K562 (cell line): ENCODE results near the gene ODAD4. TPM values are rescaled to one million over a fixed set of nuclear protein-coding genes. Genes with fewer than 3 reads are reported as not detected.

Source experiments
- ATAC-seq: fragments of 200-7000 bp; cut with Tn5 transposase; 3 replicates; pipeline ENCODE4 v1.9.1; 2020; ENCODE audit warnings: moderate library complexity
- BruUV-seq: library from RNA; stranded (reverse); fragments of 400-500 nt; replicated peaks from 2 replicates; lab custom pipeline; 2021; lab: Mats Ljungman, UMichigan
- CTCF ChIA-PET: fragments of 300-600 bp; formaldehyde crosslinking; extraction: SDS; loops from one replicate; lab custom pipeline; 2021; ENCODE audit warnings: low intra/inter-chr PET ratio; lab: Yijun Ruan, JAX
- POLR2A ChIA-PET: fragments of 300-600, 350-650 bp; sonication (Branson Sonifier 250); formaldehyde crosslinking; extraction: SDS; loops from one replicate; lab custom pipeline; 2021; ENCODE audit warnings: antibody characterized with exemption, inconsistent platforms; lab: Yijun Ruan, JAX
- DNase-seq, 4 experiments: peaks; one replicate each; pipeline versions ENCODE4 v3.0.0 to v3.0.0-alpha.2; 2011 to 2018; ENCODE audit warnings: low spot score in 3 of 4, mixed read lengths in 3 of 4; ENCODE audit errors: extremely low read depth in 1 of 4
- FAIRE-seq: peaks from 2 replicates; lab custom pipeline; 2011; peaks lifted over from hg19 to GRCh38; lab: Jason Lieb, UNC
- H2AFZ ChIP-seq: 2 replicates; pipeline ENCODE4 v1.6.0; 2011; ENCODE audit warnings: low read depth, low read length, control low read depth, inconsistent platforms
- H3K27ac ChIP-seq: fragments of 200-600 bp; 3 replicates; pipeline ENCODE4 v1.8.0; 2011; ENCODE audit warnings: low read depth, mild to moderate bottlenecking, control low read depth, inconsistent platforms, low read length, moderate library complexity, mixed read lengths; ENCODE audit errors: extremely low read depth
- H3K27me3 ChIP-seq, 2 experiments: fragments of 300-600 bp in 1 of 2; 2 replicates in 1 of 2; 3 replicates in 1 of 2; pipeline versions ENCODE4 v1.6.0 to v1.8.0; 2011; ENCODE audit warnings: inconsistent platforms in 2 of 2, low read length in 2 of 2, mild to moderate bottlenecking in 1 of 2, mixed read lengths in 1 of 2, moderate library complexity in 1 of 2; ENCODE audit not compliant: control insufficient read depth in 2 of 2, insufficient read depth in 2 of 2
- H3K36me3 ChIP-seq: fragments of 300-600 bp; 3 replicates; pipeline ENCODE4 v1.8.0; 2011; ENCODE audit warnings: mild to moderate bottlenecking, low read length, inconsistent platforms; ENCODE audit not compliant: control insufficient read depth, insufficient read depth
- H3K4me1 ChIP-seq, 2 experiments: fragments of 200-600 bp in 1 of 2; replicated peaks in 1 of 2; 2 replicates in 1 of 2; 3 replicates in 1 of 2; pipeline versions ENCODE4 v1.5.1 to v1.8.0; 2011; ENCODE audit warnings: inconsistent platforms in 2 of 2, low read length in 2 of 2, mild to moderate bottlenecking in 1 of 2, mixed read lengths in 1 of 2, moderate library complexity in 1 of 2; ENCODE audit not compliant: control insufficient read depth in 2 of 2, insufficient read depth in 2 of 2
- H3K4me2 ChIP-seq: 2 replicates; pipeline ENCODE4 v1.6.1; 2011; ENCODE audit warnings: low read length, control low read depth, inconsistent platforms, mixed read lengths; ENCODE audit not compliant: insufficient read depth
- H3K4me3 ChIP-seq: fragments of 200-600 bp; sonication (generic), shearing (Covaris generic); 2 replicates; pipeline ENCODE4 v1.5.1; 2016; ENCODE audit warnings: control low read depth, inconsistent platforms
- H3K79me2 ChIP-seq: fragments of 200-600 bp; 3 replicates; pipeline ENCODE4 v1.8.0; 2011; ENCODE audit warnings: low read length, inconsistent platforms; ENCODE audit not compliant: control insufficient read depth, insufficient read depth
- H3K9ac ChIP-seq, 2 experiments: 2 replicates each; pipeline versions ENCODE4 v1.6.0 to v1.6.1; 2011; ENCODE audit warnings: low read depth in 2 of 2, low read length in 2 of 2, control low read depth in 1 of 2, inconsistent platforms in 1 of 2, mild to moderate bottlenecking in 1 of 2, mixed read lengths in 1 of 2; ENCODE audit not compliant: insufficient read depth in 1 of 2
- H3K9me1 ChIP-seq: one replicate; pipeline ENCODE4 v1.6.0; 2011; ENCODE audit warnings: inconsistent platforms, mild to moderate bottlenecking, low read length, moderate library complexity; ENCODE audit not compliant: control insufficient read depth, insufficient read depth
- H3K9me3 ChIP-seq: replicated peaks from 2 replicates; pipeline ENCODE4 v1.5.1; 2011; ENCODE audit warnings: low read depth, low read length, inconsistent platforms; ENCODE audit not compliant: control insufficient read depth, insufficient read depth
- H4K20me1 ChIP-seq: replicated peaks from 2 replicates; pipeline ENCODE4 v1.6.1; 2011; ENCODE audit warnings: low read length, inconsistent platforms, mixed read lengths; ENCODE audit not compliant: control insufficient read depth, insufficient read depth
- CHD4 ChIP-seq: fragments of 200-600 bp; sonication (generic); IDR thresholded peaks from 3 replicates; pipeline ENCODE4 v1.6.1; 2012; ENCODE audit warnings: low read depth, mild to moderate bottlenecking, mixed read lengths, low read length, inconsistent platforms; ENCODE audit not compliant: insufficient read depth, insufficient replicate concordance, poor library complexity, severe bottlenecking
- ETV5 ChIP-seq: sonication (generic); formaldehyde crosslinking; IDR thresholded peaks from 2 replicates; pipeline ENCODE4 v1.4.0; 2020; ENCODE audit warnings: low read depth, mild to moderate bottlenecking, missing genetic modification reagents
- FOXM1 ChIP-seq, 2 experiments: fragments of 450-650 bp in 1 of 2; sonication (generic) in 1 of 2; formaldehyde crosslinking in 1 of 2; IDR thresholded peaks; 2 replicates each; pipeline versions ENCODE4 v1.6.1 to v1.9.0; 2017 to 2022; ENCODE audit warnings: low read depth in 2 of 2, mild to moderate bottlenecking in 2 of 2, missing genetic modification reagents in 1 of 2, moderate library complexity in 1 of 2
- HNRNPH1 ChIP-seq: fragments of 200-400 bp; formaldehyde crosslinking; optimal IDR thresholded peaks from 2 replicates; pipeline ENCODE3; 2017; ENCODE audit warnings: low read depth, mild to moderate bottlenecking, low read length, moderate library complexity
- MAFG ChIP-seq: fragments of 450-650 bp; conservative IDR thresholded peaks from 2 replicates; pipeline ENCODE4 v1.6.1; 2016; ENCODE audit warnings: missing genetic modification characterization, missing compliant biosample characterization
- PTBP1 ChIP-seq: fragments of 200-400 bp; formaldehyde crosslinking; IDR thresholded peaks from 2 replicates; pipeline ENCODE4 v1.6.1; 2017; ENCODE audit warnings: low read depth, low read length
- RFX5 ChIP-seq: IDR thresholded peaks from 2 replicates; pipeline ENCODE4 v1.6.1; 2011; ENCODE audit warnings: low read depth, mild to moderate bottlenecking, improper control_type of control experiment, low read length
- ZNF707 ChIP-seq: fragments of 250-450 bp; sonication (Bioruptor Pico); conservative IDR thresholded peaks from 2 replicates; pipeline ENCODE4 v1.8.0; 2022; ENCODE audit warnings: inconsistent platforms, mild to moderate bottlenecking, moderate library complexity
- WGBS: fragments of 100-300 bp; shearing (Covaris generic); methylation state at CpG from one replicate; pipeline ENCODE4 v1.1.6; 2016; ENCODE audit warnings: low coverage, mixed read lengths; ENCODE audit not compliant: insufficient coverage; ENCODE audit errors: missing lambda C conversion rate; 5-methylcytosine and 5-hydroxymethylcytosine counted together
- in situ Hi-C: fragments of 300-500 bp; cut with MboI; formaldehyde crosslinking; loops from 4 replicates; pipeline ENCODE4 v1.15.0; 2018; ENCODE audit warnings: inconsistent platforms, mixed read lengths
- intact Hi-C: fragments of 100-400 bp; cut with micrococcal nuclease; formaldehyde crosslinking; loops from 2 replicates; pipeline ENCODE4 v1.14.2; 2022
- polyA plus RNA-seq, 8 experiments: library from polyadenylated mRNA; depleted of rRNA in 4 of 8; stranded (reverse) in 5 of 8; unstranded in 3 of 8; fragments of >200 nt; fragmentation: Nextera tagmentation in 2 of 8; fragmentation: Illumina TruSeq in 1 of 8; extraction: Ambion mirVana in 2 of 8; extraction: Trizol in 1 of 8; gene quantifications; 2 replicates each; pipeline versions ENCODE4 v1.2.1 to v1.2.3, GENCODE V29; 2011 to 2014; ENCODE audit warnings: inconsistent platforms in 1 of 8, missing spikeins in 1 of 8
- total RNA-seq, 7 experiments: library from RNA; depleted of rRNA in 6 of 7; stranded (reverse); fragments of >200 nt in 6 of 7; fragmentation: Illumina TruSeq in 2 of 7; extraction: Trizol in 2 of 7; gene quantifications; 2 replicates each; pipeline versions ENCODE4 v1.2.1 to v1.2.3, GENCODE V29; 2011 to 2021; ENCODE audit warnings: low replicate concordance in 1 of 7

The ODAD4 gene
- total and polyA plus RNA-seq, 9 of the 15 experiments (the other 6 are each of a cell fraction or from before 2014, with no cell fraction given) = 0.09 to 0.98 (median 0.51) TPM

- Histone ChIP-seq H3K4me1 (peaks cover 22 to 38% of the 10 kb centered on the region in 2 experiments), H3K4me2 (no peak overlapping the region)
- WGBS = 26% methylated on average over 5 of the region's 5 CpGs
These were observed 31.7 kb downstream of the ODAD4 start for GRCh38 chr17:41962111-41962510.

More at GRCh38 chr17:41962111-41962510, 31.7 kb downstream of the ODAD4 start:
- ChIA-PET CTCF (interaction anchor here (1.0 to 2.5 kb wide), 3 partner anchors 140 to 154 kb away, joined by 5 to 20 read pairs (median 12); no protein-coding TSS in a partner anchor), POLR2A (interaction anchor here (0.6 to 1.4 kb wide), 2 partner anchors 40 to 151 kb away, joined by 4 read pairs; no protein-coding TSS in a partner anchor)
- no TSS peak for BruUV-seq
- Histone ChIP-seq H4K20me1 (no peaks in the 10 kb centered on the region), H3K27ac (no peak overlapping the region), H3K4me3 (no peak overlapping the region), H3K9me3 (no peaks in the 10 kb centered on the region), H3K36me3 (no peaks in the 10 kb centered on the region), H2AFZ (no peak overlapping the region), H3K79me2 (peaks cover 5% of the 10 kb centered on the region), H3K9ac (0 out of 4 replicates have a peak overlapping the region, but pooled peaks of 1 of the 2 experiments have one; percentile 27), H3K9me1 (peaks cover 3% of the 10 kb centered on the region), H3K27me3 (no peaks in the 10 kb centered on the region)
- DNase-seq (no peak), FAIRE-seq (no peak), ATAC-seq (no peak)
- intact Hi-C loops = loop anchor here (2.0 to 5.0 kb wide), 3 partner anchors 155 to 445 kb away; partner anchors contain the start of gene KCNH4
- TF ChIP-seq HNRNPH1 = no peak
- no peak for TF ChIP-seq ETV5
- TF ChIP-seq CHD4 = no peak
- TF ChIP-seq PTBP1 = no peak
- TF ChIP-seq ZNF707 = no peak
- TF ChIP-seq RFX5 = no peak
- no peak for TF ChIP-seq FOXM1 (IDR thresholded peaks at IDR 0.05; ENCODE audit: low read depth)
- no peak for TF ChIP-seq FOXM1 (CRISPR knock-in tag; IDR thresholded peaks at IDR 0.05; ENCODE audit: low read depth)
- no peak for TF ChIP-seq MAFG (tag)
- in situ Hi-C loops = loop anchor here (5.0 kb wide), 2 partner anchors 60 to 150 kb away; partner anchors contain the start of gene DHX58
